Peyer's patch (tissue), 4 donors: ENCODE data around the gene MSANTD1. TPM values are rescaled to one million over a fixed set of nuclear protein-coding genes. Genes with fewer than 3 reads are reported as not detected.
A peak's percentile ranks its signal among the peaks of the same experiment; 100 is the strongest.

Experiments
- DNase-seq, 3 donors: peaks; one replicate each; pipeline ENCODE4 v3.0.0-alpha.2; 2017 to 2019
- H3K27ac ChIP-seq, 4 donors: fragments of 200-600 bp; sonication (generic); one replicate each; pipeline ENCODE4 v1.5.1; 2016 to 2019
- H3K27me3 ChIP-seq, 2 donors: fragments of 200-600 bp; sonication (generic); one replicate each; pipeline ENCODE4 v1.5.1; 2019
- H3K36me3 ChIP-seq, 3 donors: fragments of 200-600 bp; sonication (generic); one replicate each; pipeline ENCODE4 v1.5.1; 2016 to 2019
- H3K4me1 ChIP-seq, 4 donors: fragments of 200-600 bp; sonication (generic); one replicate each; pipeline ENCODE4 v1.5.1; 2016 to 2019
- H3K4me3 ChIP-seq, 4 donors: fragments of 200-600 bp; sonication (generic); 1 replicate in 3 of 4; 2 replicates in 1 of 4; pipeline ENCODE4 v1.5.1; 2016 to 2019; ENCODE audit warnings: mild to moderate bottlenecking in 1 of 4
- H3K9me3 ChIP-seq, 4 donors: fragments of 200-600 bp; sonication (generic); one replicate each; pipeline ENCODE4 v1.5.1; 2016 to 2019; ENCODE audit warnings: mild to moderate bottlenecking in 1 of 4
- CTCF ChIP-seq, 6 experiments: fragments of 450-650 bp in 4 of 6; fragments of 200-600 bp in 2 of 6; sonication (generic) in 1 of 6; IDR thresholded peaks; one replicate each; pipeline ENCODE4 v1.5.1; 2017 to 2019; ENCODE audit warnings: antibody characterized with exemption in 6 of 6, mild to moderate bottlenecking in 3 of 6, moderate library complexity in 1 of 6
- POLR2A ChIP-seq, 2 donors: fragments of 450-650 bp; IDR thresholded peaks; one replicate each; pipeline ENCODE4 v1.5.1; 2017; ENCODE audit warnings: antibody characterized with exemption in 2 of 2, mild to moderate bottlenecking in 2 of 2, moderate library complexity in 2 of 2
- total RNA-seq, 4 donors: library from RNA; depleted of rRNA; stranded (reverse); fragments of >200 nt; gene quantifications; one replicate each; pipeline ENCODE4 v1.1.0, GENCODE V29; 2016

Gene MSANTD1
- total RNA-seq, 4 donors from 2014 or later: 0.35 to 2.5 (median 1.5) TPM

GRCh38 chr4:3276986-3277385 lies 28.0 kb downstream of the MSANTD1 start:
- peak in 1 of 3 donors; percentile 41 for DNase-seq
- H3K9me3 ChIP-seq: no peaks in the 10 kb centered on the region
- TF ChIP-seq POLR2A (IDR thresholded peaks at IDR 0.05) (no peak), CTCF (IDR thresholded peaks at IDR 0.05) (no peak)
- no peaks in the 10 kb centered on the region for H3K36me3 ChIP-seq
- H3K27me3 ChIP-seq: no peaks in the 10 kb centered on the region
- no peak overlapping the region for H3K4me3 ChIP-seq
- H3K27ac ChIP-seq: no peak overlapping the region
- H3K4me1 ChIP-seq: no peaks in the 10 kb centered on the region

- Histone ChIP-seq H3K27me3 (no peaks in the 10 kb centered on the region), H3K9me3 (no peaks in the 10 kb centered on the region), H3K36me3 (no peaks in the 10 kb centered on the region), H3K27ac (no peak overlapping the region), H3K4me1 (peaks cover 0 to 1% (median 0%) of the 10 kb centered on the region in 4 donors), H3K4me3 (no peak overlapping the region)
- TF ChIP-seq CTCF (IDR thresholded peaks at IDR 0.05): no peak
- no peak for TF ChIP-seq POLR2A (IDR thresholded peaks at IDR 0.05)
- no peak for DNase-seq
Measured at GRCh38 chr4:3280466-3280865, 31.5 kb downstream of the MSANTD1 start.

- no peak for TF ChIP-seq POLR2A (IDR thresholded peaks at IDR 0.05)
- no peak for TF ChIP-seq CTCF (IDR thresholded peaks at IDR 0.05)
- Histone ChIP-seq H3K36me3 (no peaks in the 10 kb centered on the region), H3K27ac (no peak overlapping the region), H3K27me3 (no peaks in the 10 kb centered on the region), H3K4me1 (peaks cover 0 to 14% (median 2%) of the 10 kb centered on the region in 4 donors), H3K9me3 (no peaks in the 10 kb centered on the region), H3K4me3 (no peak overlapping the region)
- DNase-seq: no peak
Measured at GRCh38 chr4:3283483-3283882, 34.5 kb downstream of the MSANTD1 start.

GRCh38 chr4:3283916-3284315 lies 35.0 kb downstream of the MSANTD1 start:
- peak in 1 of 3 donors; percentile 24 for DNase-seq
- Histone ChIP-seq H3K27me3 (no peaks in the 10 kb centered on the region), H3K4me1 (peaks cover 0 to 14% (median 2%) of the 10 kb centered on the region in 4 donors), H3K4me3 (no peak overlapping the region), H3K27ac (no peak overlapping the region), H3K36me3 (no peaks in the 10 kb centered on the region), H3K9me3 (no peaks in the 10 kb centered on the region)
- TF ChIP-seq POLR2A (IDR thresholded peaks at IDR 0.05): no peak
- TF ChIP-seq CTCF (IDR thresholded peaks at IDR 0.05): no peak

- H3K36me3 ChIP-seq: no peaks in the 10 kb centered on the region
- H3K27ac ChIP-seq: no peak overlapping the region
- no peaks in the 10 kb centered on the region for H3K27me3 ChIP-seq
- no peaks in the 10 kb centered on the region for H3K9me3 ChIP-seq
- no peak overlapping the region for H3K4me3 ChIP-seq
- TF ChIP-seq POLR2A (IDR thresholded peaks at IDR 0.05): no peak
- no peak for TF ChIP-seq CTCF (IDR thresholded peaks at IDR 0.05)
- peak in 1 of 3 donors; percentile 39 for DNase-seq
- peaks cover 0 to 14% (median 2%) of the 10 kb centered on the region in 4 donors for H3K4me1 ChIP-seq
Measured at GRCh38 chr4:3284734-3285557, 36.0 kb downstream of the MSANTD1 start.
